ENCODE results near the gene TXLNA. TPM values are rescaled to one million over a fixed set of nuclear protein-coding genes. Genes with fewer than 3 reads are reported as not detected.

The TXLNA gene
- total RNA-seq, 1 experiment from 2014 or later = 54.8 TPM

DNA sequence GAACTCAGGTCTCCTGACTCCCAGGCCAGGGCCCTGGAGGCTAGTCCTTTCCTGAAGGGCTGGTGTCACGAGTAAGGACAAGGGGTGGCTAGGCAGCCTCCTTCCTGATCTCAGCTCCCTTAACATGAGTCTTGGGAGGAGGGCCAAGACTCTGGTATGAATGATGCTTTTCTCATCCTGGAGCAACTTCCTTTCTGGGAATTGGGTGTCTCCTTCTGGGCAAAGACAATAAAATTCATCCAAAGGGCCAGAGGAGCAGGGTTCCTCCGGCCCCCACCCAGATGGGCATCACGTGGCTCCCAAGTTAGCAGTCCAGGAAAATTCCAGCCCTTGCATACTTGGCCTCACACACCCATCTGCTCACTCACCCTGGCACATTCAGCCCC lies 67.4 kb downstream of the TXLNA start, which contains the start of gene FAM167B:
Gene FAM167B (plus strand): TSS at position 335 of the 386 bp plus-strand sequence. CDS start 200 bp downstream, outside the sequence.
- DNase-seq (ENCODE audit: low spot score) = no peak

DNA sequence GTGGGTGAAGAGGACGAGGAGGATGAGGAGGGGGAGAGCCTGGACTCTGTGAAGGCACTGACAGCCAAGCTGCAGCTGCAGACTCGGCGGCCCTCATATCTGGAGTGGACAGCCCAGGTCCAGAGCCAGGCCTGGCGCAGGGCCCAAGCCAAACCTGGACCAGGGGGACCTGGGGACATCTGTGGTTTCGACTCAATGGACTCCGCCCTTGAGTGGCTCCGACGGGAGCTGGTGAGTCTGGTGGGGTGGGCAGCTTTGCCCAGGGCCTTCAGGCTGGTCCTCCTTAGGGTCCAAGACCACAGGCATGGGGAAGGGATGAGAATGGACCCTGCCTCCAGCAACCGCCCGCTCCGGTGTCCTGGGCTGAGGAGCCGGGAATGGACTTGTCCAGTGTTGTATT lies 68.0 kb downstream of the TXLNA start:
- no peak for DNase-seq (ENCODE audit: low spot score)

Other genes with a start within 250 kb of the TXLNA start
- 198 and 218 TPM in 2 replicates for gene PTP4A2, start 241.3 kb upstream of the TXLNA start, total RNA-seq (2014; rRNA removed; shearing (Covaris generic))
- gene KHDRBS1, start 165.8 kb upstream of the TXLNA start, total RNA-seq (2014; rRNA removed; shearing (Covaris generic)) = 75.2 and 90.4 TPM in 2 replicates
- 10.7 and 11.0 TPM in 2 replicates for gene TMEM39B, start 106.7 kb upstream of the TXLNA start, total RNA-seq (2014; rRNA removed; shearing (Covaris generic))
- 22.9 and 25.4 TPM in 2 replicates for gene KPNA6, start 71.6 kb upstream of the TXLNA start, total RNA-seq (2014; rRNA removed; shearing (Covaris generic))
- 9.5 and 12.3 TPM in 2 replicates for gene CCDC28B, start 20.9 kb downstream of the TXLNA start, total RNA-seq (2014; rRNA removed; shearing (Covaris generic))
- gene IQCC, start 26.0 kb downstream of the TXLNA start, total RNA-seq (2014; rRNA removed; shearing (Covaris generic)) = 4.8 and 9.1 TPM in 2 replicates
- gene DCDC2B, start 29.4 kb downstream of the TXLNA start, total RNA-seq (2014; rRNA removed; shearing (Covaris generic)) = not detected in 2 replicates
- 21.7 and 25.1 TPM in 2 replicates for gene TMEM234, start 42.7 kb downstream of the TXLNA start, total RNA-seq (2014; rRNA removed; shearing (Covaris generic))
- 331 and 332 TPM in 2 replicates for gene EIF3I, start 42.7 kb downstream of the TXLNA start, total RNA-seq (2014; rRNA removed; shearing (Covaris generic))
- gene FAM167B, start 67.5 kb downstream of the TXLNA start, total RNA-seq (2014; rRNA removed; shearing (Covaris generic)) = 0.29 TPM in 1 of 2 replicates, not detected in the other
- gene LCK, start 71.6 kb downstream of the TXLNA start, total RNA-seq (2014; rRNA removed; shearing (Covaris generic)) = 0.33 and 0.76 TPM in 2 replicates
- gene HDAC1, start 112.4 kb downstream of the TXLNA start, total RNA-seq (2014; rRNA removed; shearing (Covaris generic)) = 185 and 200 TPM in 2 replicates
- gene MARCKSL1, start 156.6 kb downstream of the TXLNA start, total RNA-seq (2014; rRNA removed; shearing (Covaris generic)) = 384 TPM in 2 replicates
- gene FAM229A, start 182.8 kb downstream of the TXLNA start, total RNA-seq (2014; rRNA removed; shearing (Covaris generic)) = 2.6 and 12.4 TPM in 2 replicates
- gene TSSK3, start 182.9 kb downstream of the TXLNA start, total RNA-seq (2014; rRNA removed; shearing (Covaris generic)) = 0.08 and 1.8 TPM in 2 replicates
- 48.3 and 54.4 TPM in 2 replicates for gene BSDC1, start 214.8 kb downstream of the TXLNA start, total RNA-seq (2014; rRNA removed; shearing (Covaris generic))